GM19328 (cell line): Measurements from ENCODE around the gene FAM241B.

Experiments used
- ATAC-seq: cut with Tn5 transposase; IDR thresholded peaks from one replicate; pipeline ENCODE4 v1.9.1; 2021; ENCODE audit warnings: mild to moderate bottlenecking, moderate library complexity; ENCODE audit not compliant: unreplicated experiment

FAM241B gene

GRCh38 chr10:69662901-69663300, 32.9 kb downstream of the FAM241B start:
- ATAC-seq, result no peak

GRCh38 chr10:69663369-69663947, 33.4 kb downstream of the FAM241B start:
- no peak for ATAC-seq

DNA sequence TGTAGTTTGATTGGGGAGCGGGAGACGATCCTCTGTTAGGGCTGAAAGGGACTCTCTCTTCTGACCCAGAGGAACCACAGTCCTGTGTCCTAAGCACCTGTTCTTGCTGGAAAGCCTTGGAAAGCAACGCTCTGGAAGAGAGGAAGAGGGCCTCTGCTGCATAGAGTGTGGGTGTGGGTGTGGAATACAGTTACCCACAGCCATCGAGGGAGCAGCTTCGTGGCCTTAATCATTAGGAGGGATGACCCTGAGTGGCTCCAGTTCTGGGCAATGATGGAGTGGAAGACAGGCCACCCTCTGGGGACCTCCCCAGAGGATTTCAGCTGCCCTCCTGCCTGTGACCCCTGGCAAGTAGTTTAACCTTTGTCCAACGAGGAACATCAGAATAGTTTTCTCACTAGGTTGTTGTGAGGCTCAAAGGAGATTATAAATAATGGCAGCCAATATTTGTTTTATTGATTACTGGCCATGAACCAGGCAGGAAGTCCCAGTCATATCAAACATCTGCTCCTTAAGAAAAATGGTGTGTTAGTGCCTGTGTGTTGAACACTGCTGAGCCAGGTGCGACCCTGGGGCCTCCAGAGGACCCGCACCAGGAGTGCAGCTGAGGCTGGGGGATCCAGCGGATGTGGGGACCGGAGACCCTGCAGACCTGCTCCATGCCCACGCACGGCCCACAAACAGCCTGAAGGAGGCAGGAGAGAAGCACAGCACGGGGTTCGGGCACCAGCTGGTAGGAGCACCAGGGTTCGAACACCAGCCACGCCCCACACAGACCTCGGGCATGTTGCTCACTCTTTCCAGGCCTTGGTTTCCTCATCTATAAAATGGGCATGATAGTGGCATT, 35.6 kb downstream of the FAM241B start:
- ATAC-seq, result no peak

DNA sequence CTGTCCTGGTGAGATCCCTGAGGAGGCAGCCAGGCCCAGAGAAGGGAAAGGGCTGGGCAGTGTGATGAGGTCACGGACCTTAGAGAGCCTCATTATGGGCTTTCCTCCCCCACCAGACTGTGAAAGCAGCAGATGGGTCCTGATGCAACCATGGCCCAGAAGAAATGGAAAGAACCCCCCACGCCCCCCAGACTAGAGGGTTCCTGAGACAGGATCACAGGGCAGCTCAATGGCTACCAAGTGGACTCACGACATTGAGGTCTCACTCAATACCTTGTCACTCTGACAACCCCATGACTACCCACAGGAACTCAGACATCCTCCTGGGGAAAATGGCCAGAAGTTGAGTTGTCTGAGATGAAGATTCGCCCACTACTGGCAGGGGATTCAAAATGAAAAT, 36.7 kb downstream of the FAM241B start:
- ATAC-seq, result no peak

DNA sequence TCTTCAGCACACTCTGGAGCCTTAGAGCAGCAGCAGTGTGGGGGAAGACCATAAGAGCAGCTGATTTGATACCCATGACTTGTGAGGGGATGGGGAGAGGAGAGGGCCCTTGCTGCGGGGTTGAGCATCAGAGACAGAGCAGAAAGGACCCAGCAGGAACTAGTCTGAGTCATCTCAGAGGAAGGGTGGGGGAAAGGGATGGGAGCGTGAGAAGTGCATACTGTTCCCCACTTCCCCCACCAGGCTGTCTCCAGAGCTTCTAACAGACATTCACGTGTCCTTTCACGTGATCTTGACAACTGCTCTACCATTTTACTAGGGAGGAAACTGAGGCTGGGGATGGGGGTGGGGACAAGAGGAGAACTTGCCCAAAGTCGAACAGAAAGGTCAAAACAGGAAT, 38.7 kb downstream of the FAM241B start:
- no peak for ATAC-seq

DNA sequence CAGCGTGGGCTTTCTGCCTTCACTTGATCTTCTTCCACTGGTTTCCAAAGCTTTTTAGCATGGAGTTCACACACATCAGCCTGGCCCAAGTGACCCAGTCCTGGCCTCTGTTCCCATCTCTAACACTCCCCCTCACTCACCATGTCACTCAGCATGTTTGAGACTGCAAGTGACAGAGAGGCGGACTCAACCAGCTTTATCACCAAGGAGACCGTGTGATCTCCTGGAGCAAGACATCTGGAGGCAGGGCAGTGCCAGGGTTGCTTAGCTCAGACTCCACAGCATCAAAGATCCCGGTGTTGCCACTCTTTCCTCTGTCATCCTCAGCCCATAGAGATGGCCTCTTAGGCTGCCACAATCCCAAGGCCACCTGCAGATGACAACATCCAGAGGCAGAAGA, 39.4 kb downstream of the FAM241B start:
- no peak for ATAC-seq

DNA sequence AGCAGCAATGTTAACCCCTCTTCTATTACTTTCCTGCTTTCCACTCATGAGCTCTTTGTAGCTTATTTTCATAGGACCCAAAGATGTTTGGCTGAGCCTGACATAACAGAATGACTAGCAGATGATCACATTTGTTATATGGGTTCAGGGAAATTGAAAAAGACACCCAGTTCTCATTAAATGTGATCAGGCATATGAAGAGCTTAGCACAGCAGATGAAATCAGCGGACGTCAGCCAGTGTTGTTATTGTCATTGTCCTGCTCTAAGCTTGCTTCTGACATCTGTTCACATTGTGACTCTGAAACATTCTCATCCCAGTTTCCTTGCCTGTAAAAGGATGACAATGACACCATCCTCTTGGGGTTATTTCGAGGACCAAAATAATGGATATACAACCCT, 43.5 kb downstream of the FAM241B start:
- no peak for ATAC-seq

- no peak for ATAC-seq
Observed at GRCh38 chr10:69674786-69675185, 44.7 kb downstream of the FAM241B start.

GRCh38 chr10:69676301-69676700, 46.3 kb downstream of the FAM241B start:
- ATAC-seq, result no peak

GRCh38 chr10:69677985-69678654, 48.1 kb downstream of the FAM241B start:
- no peak for ATAC-seq

DNA sequence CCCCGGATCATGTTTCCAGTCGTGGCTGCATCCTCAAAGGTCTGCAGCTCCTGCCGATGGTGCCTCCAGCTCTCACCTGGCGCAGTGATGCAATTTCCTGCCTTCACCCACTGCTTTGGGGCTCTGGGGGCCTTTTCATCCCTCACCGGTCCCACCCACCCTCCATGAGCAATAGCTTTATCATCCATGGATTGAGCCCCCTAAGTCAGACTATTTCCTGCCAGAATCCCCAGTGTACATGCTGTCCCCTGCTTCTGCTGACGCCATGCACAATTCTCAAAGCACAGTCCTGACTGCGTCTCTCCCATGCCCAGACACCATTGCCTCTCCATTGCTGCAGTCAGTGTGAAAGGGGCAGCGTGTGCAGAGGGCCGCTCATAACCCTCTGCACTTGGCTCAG, 49.7 kb downstream of the FAM241B start:
- no peak for ATAC-seq

DNA sequence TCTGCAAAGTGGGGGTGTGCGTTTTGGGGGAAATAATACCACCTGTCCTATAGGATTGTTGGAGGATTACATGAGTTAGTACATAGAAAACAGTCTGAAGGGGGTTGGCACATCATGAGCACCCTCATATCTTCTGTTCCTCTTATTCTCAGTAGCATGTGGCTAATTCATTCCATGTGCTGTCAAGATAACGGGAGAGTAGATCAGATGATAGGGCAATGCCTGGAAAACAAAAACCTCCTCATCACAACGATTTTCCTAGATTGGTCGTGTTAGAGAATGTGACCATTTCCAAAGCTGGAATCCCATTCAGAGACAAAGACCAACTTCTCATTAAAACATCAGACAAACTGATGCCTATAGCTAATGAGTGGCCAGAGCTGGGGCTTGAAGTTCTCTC, 50.6 kb downstream of the FAM241B start:
- ATAC-seq, result no peak

DNA sequence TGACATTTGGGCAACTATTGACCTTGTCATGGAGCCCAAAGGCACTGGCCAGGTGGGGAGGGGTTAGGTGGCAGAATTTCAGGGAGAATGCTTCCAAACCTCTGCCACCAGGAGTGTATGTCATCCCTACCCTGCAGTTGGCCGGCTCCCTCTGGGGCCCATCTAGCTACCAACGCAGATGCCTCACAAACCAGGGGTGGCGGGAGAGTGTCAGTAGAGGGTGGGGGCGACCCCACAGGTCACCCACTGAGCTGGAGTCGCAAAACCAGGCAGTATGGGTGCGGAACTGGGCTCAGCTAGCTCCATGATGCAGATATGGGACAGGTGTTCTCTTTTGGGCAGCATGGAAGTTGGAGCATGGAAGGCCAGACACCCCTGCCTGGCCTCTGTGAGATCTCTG, 51.4 kb downstream of the FAM241B start:
- no peak for ATAC-seq

DNA sequence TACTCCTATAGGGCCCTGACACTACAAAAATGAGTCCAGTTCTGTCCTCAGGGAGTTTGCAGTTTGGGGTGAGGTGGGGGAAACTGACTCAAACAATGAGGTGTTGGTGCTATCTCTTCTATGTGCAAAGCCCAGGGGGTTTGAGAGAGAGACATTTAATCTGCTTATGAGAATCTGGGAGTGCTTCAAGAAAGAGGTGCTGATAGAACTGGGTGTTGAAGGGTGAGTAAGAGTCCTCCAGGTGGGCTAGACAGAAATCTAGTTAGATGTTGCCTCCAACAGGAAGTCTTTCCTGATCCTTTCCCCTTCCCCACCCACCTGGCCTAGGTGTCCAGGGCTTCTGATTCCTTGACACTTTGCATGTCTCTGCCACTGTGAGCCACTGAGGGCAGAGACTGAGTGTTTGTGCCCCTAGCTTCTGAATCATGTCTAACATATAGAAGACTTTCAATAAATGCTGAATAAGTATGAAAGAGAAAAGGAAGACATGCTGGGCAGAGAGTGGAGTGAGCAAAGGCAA, 53.0 kb downstream of the FAM241B start:
- ATAC-seq, result no peak
